Smooth muscle cell of the umbilical artery (primary cell): ENCODE data around the gene PATJ. TPM values are rescaled to one million over a fixed set of nuclear protein-coding genes. Genes with fewer than 3 reads are reported as not detected.

Source experiments
- total RNA-seq: library from RNA; depleted of rRNA; stranded (reverse); fragments of >200 nt; gene quantifications from 2 replicates; pipeline ENCODE4 v1.2.3, GENCODE V29; 2014

Gene PATJ, protein sequence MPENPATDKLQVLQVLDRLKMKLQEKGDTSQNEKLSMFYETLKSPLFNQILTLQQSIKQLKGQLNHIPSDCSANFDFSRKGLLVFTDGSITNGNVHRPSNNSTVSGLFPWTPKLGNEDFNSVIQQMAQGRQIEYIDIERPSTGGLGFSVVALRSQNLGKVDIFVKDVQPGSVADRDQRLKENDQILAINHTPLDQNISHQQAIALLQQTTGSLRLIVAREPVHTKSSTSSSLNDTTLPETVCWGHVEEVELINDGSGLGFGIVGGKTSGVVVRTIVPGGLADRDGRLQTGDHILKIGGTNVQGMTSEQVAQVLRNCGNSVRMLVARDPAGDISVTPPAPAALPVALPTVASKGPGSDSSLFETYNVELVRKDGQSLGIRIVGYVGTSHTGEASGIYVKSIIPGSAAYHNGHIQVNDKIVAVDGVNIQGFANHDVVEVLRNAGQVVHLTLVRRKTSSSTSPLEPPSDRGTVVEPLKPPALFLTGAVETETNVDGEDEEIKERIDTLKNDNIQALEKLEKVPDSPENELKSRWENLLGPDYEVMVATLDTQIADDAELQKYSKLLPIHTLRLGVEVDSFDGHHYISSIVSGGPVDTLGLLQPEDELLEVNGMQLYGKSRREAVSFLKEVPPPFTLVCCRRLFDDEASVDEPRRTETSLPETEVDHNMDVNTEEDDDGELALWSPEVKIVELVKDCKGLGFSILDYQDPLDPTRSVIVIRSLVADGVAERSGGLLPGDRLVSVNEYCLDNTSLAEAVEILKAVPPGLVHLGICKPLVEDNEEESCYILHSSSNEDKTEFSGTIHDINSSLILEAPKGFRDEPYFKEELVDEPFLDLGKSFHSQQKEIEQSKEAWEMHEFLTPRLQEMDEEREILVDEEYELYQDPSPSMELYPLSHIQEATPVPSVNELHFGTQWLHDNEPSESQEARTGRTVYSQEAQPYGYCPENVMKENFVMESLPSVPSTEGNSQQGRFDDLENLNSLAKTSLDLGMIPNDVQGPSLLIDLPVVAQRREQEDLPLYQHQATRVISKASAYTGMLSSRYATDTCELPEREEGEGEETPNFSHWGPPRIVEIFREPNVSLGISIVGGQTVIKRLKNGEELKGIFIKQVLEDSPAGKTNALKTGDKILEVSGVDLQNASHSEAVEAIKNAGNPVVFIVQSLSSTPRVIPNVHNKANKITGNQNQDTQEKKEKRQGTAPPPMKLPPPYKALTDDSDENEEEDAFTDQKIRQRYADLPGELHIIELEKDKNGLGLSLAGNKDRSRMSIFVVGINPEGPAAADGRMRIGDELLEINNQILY (N-terminal part only)
- 2.7 and 3.1 TPM in 2 replicates for total RNA-seq

DNA sequence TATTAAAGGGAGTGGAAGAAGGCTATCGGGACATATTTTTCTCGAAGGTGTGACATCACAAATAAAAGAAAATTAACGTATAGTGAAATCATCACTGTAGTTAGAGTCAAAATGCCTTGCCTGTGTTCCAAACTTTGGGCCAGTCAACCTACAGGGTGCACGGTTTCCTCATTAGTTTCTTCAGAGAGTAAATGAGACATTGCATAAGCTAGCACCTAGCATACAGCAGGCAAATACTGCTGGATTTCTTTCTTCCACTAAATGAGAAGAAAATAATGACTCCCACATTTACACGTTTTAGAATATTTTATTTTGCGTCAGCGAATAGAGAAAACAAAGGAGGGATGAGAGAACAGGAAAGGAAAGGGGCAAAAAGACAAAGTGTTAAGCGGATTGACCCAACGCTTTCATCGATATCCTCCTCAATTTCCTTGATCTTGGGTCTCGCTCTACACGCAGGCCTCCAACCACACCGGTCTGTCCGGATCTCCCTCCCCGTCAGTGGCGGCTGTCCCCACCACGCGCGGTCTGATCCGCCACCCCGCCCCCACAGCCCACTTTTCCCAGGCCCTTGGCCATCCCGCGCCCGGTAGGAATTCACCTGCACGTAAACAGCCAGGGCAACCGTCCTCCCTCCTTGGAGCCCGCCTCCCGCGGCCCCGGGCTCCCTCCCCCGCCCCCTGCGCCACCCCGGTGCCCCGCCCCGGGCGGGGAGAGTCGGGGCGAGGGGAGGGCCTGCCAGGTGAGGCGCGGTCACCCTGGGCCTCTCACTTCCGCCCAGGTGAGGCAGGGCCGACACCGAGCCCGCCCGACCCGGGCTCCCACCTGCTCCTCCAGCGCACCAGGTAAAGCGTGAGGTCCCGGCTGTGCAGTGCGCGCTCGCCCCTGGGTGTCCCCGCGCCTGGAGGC is at the start of gene PATJ:
TSS of gene PATJ (plus strand) at position 770 of the 909 bp plus-strand sequence. CDS start 20,413 bp downstream, outside the sequence.

DNA sequence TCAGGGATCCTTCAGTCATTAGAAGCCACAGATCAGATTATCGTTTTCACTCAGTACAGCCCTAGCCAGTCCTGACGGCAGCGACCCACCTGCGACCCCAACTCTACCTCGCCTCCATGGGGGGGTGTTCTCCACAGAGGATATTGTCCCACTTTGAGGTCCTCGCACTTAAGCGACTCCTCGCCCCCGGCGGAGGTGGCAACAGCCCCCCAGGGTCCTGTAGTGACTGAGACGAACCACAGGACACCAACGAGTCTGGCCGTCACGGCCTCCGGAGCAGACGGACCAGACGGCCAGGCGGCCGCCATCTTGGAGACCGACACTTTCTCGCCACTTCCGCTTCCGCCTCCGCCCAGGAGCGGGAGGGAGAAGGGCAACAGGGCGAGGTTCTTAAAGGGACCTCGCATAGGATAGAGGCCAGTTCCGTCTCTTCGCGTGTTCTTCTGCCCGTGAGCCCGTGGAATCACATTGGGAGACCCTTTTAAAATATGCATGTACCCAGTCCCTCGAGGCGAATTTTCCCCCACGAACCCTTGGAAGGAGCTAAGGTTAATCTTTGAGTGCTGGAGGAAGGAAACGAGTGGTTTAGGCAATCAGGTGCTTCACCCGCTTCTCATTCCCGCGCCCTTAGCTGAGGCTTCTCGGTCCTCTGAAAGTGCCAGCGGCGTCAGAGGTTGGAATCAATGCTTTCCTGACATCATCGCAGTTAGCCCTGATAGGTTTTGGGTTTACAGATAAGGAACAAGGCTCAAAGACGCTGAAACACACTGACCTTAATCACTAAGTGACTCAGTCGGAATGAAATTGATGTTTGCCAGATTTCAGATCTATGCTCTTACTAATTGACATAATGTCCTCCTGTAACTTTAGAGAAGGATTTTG is 17.2 kb upstream of the PATJ start, which contains the start of gene TM2D1:
TSS of gene TM2D1 (minus strand) at position 329 of the 882 bp plus-strand sequence. CDS start at position 308, 21 bp downstream.

DNA sequence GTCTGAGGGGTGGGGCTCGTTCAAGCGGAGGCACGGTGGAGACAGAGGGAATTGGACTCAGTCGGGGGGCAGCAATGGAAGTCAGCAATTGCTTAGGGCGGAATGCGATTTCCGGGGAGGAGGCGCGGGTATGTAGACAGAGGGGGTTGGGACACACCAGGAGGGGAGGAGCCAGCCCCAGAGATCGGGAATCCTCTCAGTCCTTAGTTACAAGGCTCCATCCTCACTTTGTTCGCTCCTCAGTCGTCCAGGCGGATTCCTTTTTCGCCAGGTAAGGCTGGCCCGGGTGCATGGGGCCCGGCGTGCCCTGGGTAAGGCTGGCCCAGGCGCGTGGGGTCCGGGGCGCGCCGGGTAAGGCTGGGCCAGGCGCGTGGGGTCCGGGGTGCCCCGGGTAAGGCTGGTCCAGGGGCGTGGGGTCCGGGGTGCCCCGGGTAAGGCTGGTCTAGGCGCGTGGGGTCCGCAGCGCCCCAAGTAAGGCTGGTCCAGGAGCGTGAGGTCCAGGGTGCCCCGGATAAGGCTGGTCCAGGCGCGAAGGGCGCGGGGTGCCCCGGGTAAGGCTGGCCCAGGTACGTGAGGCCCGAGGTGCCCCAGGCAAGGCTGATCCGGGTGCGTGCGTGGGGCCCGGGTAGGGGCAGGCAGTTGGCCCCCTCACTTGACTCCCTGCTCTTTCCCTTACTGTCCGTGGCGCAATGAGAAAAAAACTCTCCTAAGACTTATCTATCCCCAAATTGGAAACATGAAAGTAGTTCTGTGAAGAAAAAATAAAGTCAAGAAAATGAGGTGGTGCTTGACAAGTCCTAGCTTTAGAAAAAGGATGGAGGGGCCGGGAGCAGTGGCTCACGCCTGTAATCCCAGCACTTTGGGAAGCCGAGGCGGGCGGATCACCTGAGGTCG is 452.6 kb downstream of the PATJ start, which contains the start of gene L1TD1:
TSS of gene L1TD1 (plus strand) at position 199 of the 894 bp plus-strand sequence. CDS start 11,780 bp downstream, outside the sequence.

Other genes starting within 250 kb of the PATJ start
- gene TM2D1, start 17.3 kb upstream of the PATJ start, total RNA-seq = 57.9 and 59.1 TPM in 2 replicates